Pulmonary artery endothelial cell (primary cell): ENCODE data around the gene CAV3. TPM values are rescaled to one million over a fixed set of nuclear protein-coding genes. Genes with fewer than 3 reads are reported as not detected.

Experiments used
- DNase-seq: peaks from one replicate; pipeline ENCODE4 v3.0.0-alpha.2; 2011; ENCODE audit warnings: low read depth, low spot score
- total RNA-seq: library from RNA; depleted of rRNA; stranded (reverse); fragments of >200 nt; gene quantifications from 2 replicates; pipeline ENCODE4 v1.2.3, GENCODE V29; 2014

CAV3 gene
- total RNA-seq, 1 donor from 2014 or later = not detected

- DNase-seq = no peak
Measured at GRCh38 chr3:8760506-8760905, 26.9 kb downstream of the CAV3 start.

GRCh38 chr3:8761866-8762265, 28.3 kb downstream of the CAV3 start:
- no peak for DNase-seq

GRCh38 chr3:8762607-8763377, 29.2 kb downstream of the CAV3 start:
- DNase-seq = no peak

GRCh38 chr3:8764528-8764927, 30.9 kb downstream of the CAV3 start:
- DNase-seq = no peak

DNA sequence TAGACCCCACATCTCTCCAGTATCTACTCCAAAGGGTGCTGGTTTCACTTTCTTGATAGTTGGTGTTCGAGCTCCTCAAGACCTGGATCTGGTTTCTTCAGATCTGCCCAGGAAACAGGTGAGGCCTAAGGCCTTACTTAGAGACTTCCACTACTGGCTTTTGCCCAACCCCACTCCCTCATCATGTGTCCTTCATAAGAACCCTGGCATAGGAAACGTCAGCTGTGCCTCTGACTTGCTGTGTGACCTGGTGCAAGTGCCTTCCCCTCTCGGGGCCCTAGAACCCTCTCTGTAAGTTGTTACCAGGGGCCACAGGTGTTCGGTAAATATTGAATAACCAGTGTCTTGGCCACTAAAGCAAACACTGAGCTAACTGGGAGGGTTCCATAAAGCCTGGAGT, 31.9 kb downstream of the CAV3 start:
- DNase-seq = no peak

DNA sequence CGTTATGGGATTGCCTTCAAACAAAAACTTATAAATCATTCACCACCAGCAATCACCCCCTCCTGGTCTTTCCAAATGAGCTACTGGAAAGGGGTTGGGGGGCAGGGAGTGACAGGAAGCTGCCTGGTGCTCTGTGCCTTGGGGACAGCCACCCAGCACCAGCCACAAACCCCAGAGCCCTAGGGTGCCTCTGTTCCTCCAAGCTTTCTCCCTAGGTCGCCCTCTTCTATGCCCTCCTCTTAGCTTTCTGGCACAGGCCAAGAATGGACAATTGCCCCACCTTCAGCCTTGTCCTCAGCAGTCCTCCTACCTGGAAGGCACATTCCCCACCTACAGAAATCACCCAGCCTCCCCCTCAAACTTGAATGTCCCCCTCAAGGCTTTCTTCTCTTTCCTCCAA, 32.5 kb downstream of the CAV3 start:
- DNase-seq = no peak

- DNase-seq = no peak
Measured at GRCh38 chr3:8767256-8767666, 33.7 kb downstream of the CAV3 start.

DNA sequence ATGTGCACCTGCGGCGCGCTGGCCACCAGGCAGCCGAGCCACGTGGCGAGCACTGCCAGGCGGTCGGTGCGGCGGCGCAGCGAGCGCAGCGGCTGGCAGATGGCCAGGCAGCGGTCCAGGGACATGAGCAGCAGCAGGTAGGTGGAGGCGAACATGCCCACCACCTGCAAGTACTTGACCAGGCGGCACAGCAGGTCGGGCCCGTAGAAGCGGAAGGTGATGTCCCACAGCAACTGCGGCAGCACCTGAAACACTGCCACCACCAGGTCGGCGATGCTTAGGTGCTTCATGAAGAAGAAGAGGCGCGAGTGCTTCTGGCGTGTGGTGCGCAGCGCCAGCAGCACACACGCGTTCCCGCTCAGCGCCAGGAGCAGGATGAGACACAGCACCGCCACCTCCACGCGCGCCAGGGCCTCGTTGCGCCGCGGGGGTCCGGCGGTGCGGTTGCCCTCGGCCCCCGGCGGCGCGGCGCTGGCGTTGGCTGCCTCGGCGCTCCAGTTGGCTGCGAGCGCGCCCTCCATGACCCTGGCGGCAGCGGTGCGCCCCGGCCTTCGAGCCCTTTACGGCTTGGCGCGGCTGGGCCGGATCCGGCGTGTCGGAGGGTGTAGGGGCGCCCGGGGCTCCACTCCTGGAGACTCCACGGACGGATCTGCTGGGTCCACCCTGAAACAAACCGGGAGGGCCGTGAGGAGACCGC, 34.2 kb downstream of the CAV3 start:
- DNase-seq = no peak

DNA sequence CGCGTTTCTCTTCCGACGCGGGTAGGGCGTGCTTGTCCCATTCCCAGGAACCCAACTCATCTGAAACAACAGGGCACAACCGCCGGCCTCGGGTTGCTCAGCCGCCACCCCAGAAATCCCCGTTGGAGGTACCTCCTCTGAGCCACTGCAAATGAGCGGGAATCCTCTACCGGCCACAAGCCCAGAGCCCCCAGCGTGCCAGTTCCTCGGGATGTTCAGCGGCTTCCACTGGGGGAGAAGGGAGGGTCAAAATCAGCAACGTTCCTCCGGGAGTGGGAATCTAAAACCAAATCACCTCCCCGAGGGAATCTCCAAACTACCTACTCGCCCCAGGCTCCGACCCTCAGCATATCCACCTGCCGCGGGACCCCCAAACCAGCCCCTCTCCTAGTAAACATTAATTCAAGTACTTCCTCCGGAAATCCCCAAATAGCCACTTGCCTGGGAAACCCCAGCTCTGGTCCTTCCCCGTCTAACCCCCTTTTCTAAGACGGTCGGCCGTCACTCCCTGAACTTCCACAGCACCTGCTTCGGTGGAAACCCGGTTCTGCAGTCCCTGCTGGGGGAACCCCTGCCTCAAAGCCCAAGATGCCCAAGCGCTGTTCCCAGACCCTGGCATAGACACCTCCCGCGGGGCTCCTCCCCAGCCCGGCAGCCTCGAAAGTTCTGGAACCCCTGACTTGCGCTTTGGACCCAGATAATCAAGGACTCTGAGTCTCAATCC, 34.9 kb downstream of the CAV3 start:
- no peak for DNase-seq

DNA sequence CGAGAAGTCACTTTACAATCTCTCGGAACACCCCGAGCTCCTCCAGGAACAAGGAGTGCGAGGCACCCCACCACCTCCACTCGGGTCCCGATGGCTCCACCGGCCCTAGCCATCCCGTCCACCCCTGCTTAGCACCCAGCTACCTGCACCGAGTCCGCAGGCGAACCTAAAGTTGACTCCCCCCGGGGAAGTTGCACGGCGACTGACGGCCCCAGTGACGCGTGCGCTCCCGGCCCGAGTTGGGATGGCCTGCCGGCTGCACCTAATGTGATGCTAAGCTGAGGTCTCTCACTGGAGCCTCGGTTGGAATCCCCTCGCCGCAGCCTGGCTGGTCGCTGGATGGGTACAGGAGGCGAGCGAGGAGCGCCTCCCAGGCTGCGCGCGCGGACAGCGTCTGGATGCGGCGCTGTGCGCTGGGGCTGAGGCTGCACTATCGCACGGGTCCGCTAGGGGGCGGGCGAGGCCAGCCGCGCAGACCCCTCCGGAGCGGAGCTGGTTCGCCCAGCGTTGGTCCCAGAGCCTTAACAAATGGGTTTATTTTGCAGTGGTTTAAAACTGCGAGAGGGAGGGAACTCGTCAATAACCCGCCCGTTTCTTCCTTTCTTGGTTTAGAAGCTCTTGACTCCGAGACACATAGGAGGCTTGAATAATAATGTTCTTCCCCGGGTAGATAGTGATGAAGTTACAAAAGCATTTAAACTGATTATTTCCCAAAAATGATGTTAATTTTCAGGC, 35.7 kb downstream of the CAV3 start, which contains the start of gene OXTR:
Gene OXTR, minus strand, starts transcription at position 526 of the 735 bp plus-strand sequence. CDS start 1,426 bp downstream, outside the sequence.
- DNase-seq = no peak

DNA sequence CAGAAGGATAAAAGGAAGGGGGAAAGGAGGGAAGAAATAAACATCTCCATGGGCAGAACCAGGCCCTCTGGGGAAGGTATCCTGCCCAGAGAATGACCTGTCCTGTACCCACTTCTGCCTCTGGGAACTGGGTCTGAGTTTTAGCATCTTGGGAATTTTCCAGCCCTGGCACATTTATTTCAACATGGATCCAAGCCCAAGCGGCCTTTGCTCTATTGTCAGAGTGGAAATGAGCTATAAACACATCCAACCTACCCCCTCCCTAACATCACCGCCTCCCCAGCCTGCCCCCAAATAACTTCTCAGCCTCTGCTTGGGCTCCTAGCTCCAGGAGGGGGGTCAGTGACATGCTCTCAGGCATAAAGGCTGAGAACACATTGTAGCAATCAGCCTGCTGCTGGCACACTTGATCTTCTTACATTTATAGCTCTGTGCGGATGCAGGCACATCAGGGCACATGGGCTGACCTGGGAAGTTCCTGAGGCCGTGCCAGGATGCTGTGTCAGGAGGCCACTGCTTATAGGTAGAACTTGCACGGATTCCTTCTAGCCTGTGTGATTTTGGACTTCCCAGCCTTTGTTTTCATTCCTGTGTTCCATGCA, 40.4 kb downstream of the CAV3 start:
- no peak for DNase-seq

GRCh38 chr3:8775181-8775580, 41.6 kb downstream of the CAV3 start:
- DNase-seq = no peak

GRCh38 chr3:8775602-8776001, 42.0 kb downstream of the CAV3 start:
- DNase-seq = no peak

- no peak for DNase-seq
Measured at GRCh38 chr3:8776406-8776805, 42.8 kb downstream of the CAV3 start.

DNA sequence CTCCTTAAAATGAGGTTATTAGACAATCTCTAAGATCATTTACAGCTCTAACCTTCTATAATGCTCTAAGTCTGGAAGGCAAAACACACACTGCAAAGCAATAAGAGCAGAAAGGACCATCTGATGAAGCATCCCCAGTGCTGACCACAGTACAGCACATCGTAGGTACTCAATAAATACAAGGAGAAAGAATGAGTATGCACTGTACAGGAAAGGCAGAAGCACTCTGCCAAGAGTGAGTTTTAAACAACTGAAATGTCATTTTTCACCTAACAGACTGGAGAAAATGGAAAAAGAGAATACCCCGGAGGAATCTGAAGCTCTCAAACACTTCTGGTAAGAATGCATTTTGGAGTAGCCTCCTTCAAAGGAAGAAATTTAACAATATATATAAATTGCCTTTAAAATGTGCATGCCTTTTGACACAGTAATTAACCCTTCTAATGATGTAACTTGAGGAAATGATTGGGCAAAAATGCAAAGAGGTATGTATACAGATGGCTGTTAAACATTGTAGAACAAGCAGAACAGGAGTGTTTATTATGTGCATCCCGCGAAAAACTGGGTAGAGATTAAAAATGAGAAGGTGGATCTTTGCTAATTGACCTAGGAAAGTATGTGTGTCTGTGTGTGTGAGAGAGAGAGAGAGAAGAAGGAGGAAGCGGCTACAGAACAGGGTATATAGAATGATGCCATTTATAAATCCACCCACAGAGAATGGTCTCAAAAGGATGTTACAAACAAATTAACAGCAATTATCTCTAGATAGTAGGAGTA, 43.8 kb downstream of the CAV3 start:
- no peak for DNase-seq

DNA sequence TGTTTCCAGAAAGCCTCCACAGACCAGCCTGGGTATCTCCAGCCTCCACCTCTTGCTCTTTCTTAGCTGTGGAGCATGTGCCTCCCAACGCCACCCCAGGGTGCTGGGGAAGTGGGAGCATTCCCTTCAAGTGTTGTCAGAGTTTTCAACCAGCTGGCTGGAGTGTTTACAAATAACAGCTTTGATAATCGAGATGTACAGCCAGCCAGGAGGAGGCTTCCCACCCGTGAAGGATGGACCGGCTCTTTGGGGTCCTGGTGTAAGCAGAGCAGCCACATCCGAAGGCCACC, 44.3 kb downstream of the CAV3 start:
- no peak for DNase-seq

GRCh38 chr3:8778475-8778874, 44.9 kb downstream of the CAV3 start:
- DNase-seq = no peak

DNA sequence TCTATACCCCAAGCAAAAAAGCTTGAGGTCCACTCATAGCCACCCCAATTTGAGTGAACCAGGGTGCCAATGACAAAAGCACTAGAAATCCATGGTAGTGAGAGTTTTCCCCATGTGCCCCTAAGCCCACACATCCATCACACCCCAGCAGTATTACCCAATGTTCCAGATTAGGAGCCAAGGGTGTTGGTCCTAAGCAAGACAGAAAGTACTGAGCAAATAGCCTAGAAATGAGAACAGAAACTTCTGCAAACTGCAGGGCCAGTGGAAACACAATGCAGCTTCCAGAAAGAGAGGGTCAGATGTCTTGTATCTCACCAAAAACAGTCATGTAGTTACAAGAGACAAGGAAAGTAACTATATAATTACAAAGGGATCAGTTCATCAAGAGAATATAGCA, 46.7 kb downstream of the CAV3 start:
- no peak for DNase-seq

GRCh38 chr3:8784676-8785435, 51.3 kb downstream of the CAV3 start:
- DNase-seq = no peak

DNA sequence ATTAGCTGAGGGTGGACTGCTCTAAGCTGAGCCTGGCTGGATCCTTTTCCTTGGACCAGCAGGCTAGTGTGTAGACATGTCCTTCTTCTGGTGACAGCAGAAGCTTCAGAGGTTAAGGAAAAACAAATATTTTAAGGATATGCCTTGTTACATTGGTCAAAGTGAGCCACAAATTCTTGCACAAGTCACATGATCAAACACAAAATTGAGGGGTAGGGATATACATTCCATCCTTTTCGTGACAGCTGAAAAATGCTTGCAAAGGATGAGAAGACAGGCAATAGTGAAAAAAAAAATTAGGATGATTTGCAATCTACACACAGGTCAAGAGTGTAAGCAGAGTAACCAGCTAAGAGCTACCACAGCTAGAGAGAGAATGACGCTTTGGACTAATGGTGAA, 56.9 kb downstream of the CAV3 start:
- no peak for DNase-seq
